HepG2 (cell line): Measurements from ENCODE around the gene CFH. TPM values are rescaled to one million over a fixed set of nuclear protein-coding genes. Genes with fewer than 3 reads are reported as not detected.
"Not testable (repeated sequence)": the region's sequence is repeated elsewhere in the genome, so short reads cannot be mapped to it uniquely, and the experiment has no call there.

Experiments
- ATAC-seq: fragments of 200-7000 bp; cut with Tn5 transposase; 3 replicates; pipeline ENCODE4 v1.9.1; 2020; ENCODE audit warnings: mild to moderate bottlenecking, moderate library complexity
- BruUV-seq: library from RNA; stranded (reverse); fragments of 400-500 nt; replicated peaks from 2 replicates; lab custom pipeline; 2021; lab: Mats Ljungman, UMichigan
- CTCF ChIA-PET: fragments of 300-600 bp; formaldehyde crosslinking; extraction: SDS; loops from one replicate; lab custom pipeline; 2021; ENCODE audit warnings: low total read pairs, inconsistent platforms, low intra/inter-chr PET ratio; lab: Yijun Ruan, JAX
- POLR2A ChIA-PET: fragments of 350-600 bp; sonication (Branson Sonifier 250); formaldehyde crosslinking; loops from one replicate; lab custom pipeline; 2020; ENCODE audit warnings: antibody characterized with exemption, inconsistent platforms; lab: Yijun Ruan, JAX
- DNase-seq: peaks from one replicate; pipeline ENCODE4 v3.0.0-alpha.2; 2015; ENCODE audit warnings: low spot score
- FAIRE-seq: peaks from 3 replicates; lab custom pipeline; 2011; peaks lifted over from hg19 to GRCh38; lab: Jason Lieb, UNC
- H2AFZ ChIP-seq: one replicate; pipeline ENCODE4 v1.6.1; 2011; ENCODE audit warnings: low read length, inconsistent platforms
- H3K27ac ChIP-seq: fragments of 300-600 bp; 3 replicates; pipeline ENCODE4 v1.8.0; 2011; ENCODE audit warnings: mixed run types, mild to moderate bottlenecking, mixed read lengths, low read length, inconsistent platforms; ENCODE audit not compliant: insufficient read depth; ENCODE audit errors: extremely low read length
- H3K27me3 ChIP-seq, 2 experiments: fragments of 200-600 bp in 1 of 2; 2 replicates in 1 of 2; 3 replicates in 1 of 2; pipeline versions ENCODE4 v1.6.0 to v1.8.0; 2011; ENCODE audit warnings: low read length in 2 of 2, mild to moderate bottlenecking in 2 of 2, moderate library complexity in 2 of 2, inconsistent platforms in 1 of 2; ENCODE audit not compliant: insufficient read depth in 2 of 2, control insufficient read depth in 1 of 2
- H3K36me3 ChIP-seq, 2 experiments: fragments of 200-600 bp in 1 of 2; replicated peaks in 1 of 2; 2 replicates in 1 of 2; 3 replicates in 1 of 2; pipeline versions ENCODE4 v1.5.1 to v1.8.0; 2011; ENCODE audit warnings: low read length in 2 of 2, inconsistent platforms in 1 of 2; ENCODE audit not compliant: insufficient read depth in 2 of 2, control insufficient read depth in 1 of 2
- H3K4me1 ChIP-seq: 2 replicates; pipeline ENCODE4 v1.5.1; 2012; ENCODE audit warnings: low read length, inconsistent platforms; ENCODE audit not compliant: insufficient read depth
- H3K4me2 ChIP-seq: 2 replicates; pipeline ENCODE4 v1.6.0; 2011; ENCODE audit warnings: low read depth, low read length, inconsistent platforms
- H3K4me3 ChIP-seq, 3 experiments: fragments of 200-600 bp in 1 of 3; sonication (generic), shearing (Covaris generic) in 1 of 3; replicated peaks in 1 of 3; 2 replicates each; pipeline ENCODE4 v1.5.1; 2011 to 2016; ENCODE audit warnings: low read length in 3 of 3, inconsistent platforms in 2 of 3, low read depth in 2 of 3, mild to moderate bottlenecking in 2 of 3, control low read depth in 1 of 3, mixed read lengths in 1 of 3; ENCODE audit not compliant: insufficient read depth in 1 of 3
- H3K79me2 ChIP-seq: one replicate; pipeline ENCODE4 v1.6.1; 2011; ENCODE audit warnings: low read length, inconsistent platforms; ENCODE audit not compliant: insufficient read depth
- H3K9ac ChIP-seq: 2 replicates; pipeline ENCODE4 v1.6.0; 2011; ENCODE audit warnings: mild to moderate bottlenecking, low read depth, low read length, inconsistent platforms; ENCODE audit not compliant: insufficient read depth
- H3K9me3 ChIP-seq: 2 replicates; pipeline ENCODE4 v1.5.1; 2012; ENCODE audit warnings: mild to moderate bottlenecking, low read length
- H4K20me1 ChIP-seq: 2 replicates; pipeline ENCODE4 v1.6.0; 2011; ENCODE audit warnings: inconsistent platforms, mild to moderate bottlenecking, low read length, moderate library complexity; ENCODE audit not compliant: insufficient read depth
- ATRX ChIP-seq: sonication (generic); formaldehyde crosslinking; IDR thresholded peaks from 2 replicates; pipeline ENCODE4 v1.4.0; 2020; ENCODE audit warnings: missing genetic modification reagents, borderline replicate concordance
- KLF16 ChIP-seq, 2 experiments: sonication (generic) in 1 of 2; formaldehyde crosslinking in 1 of 2; IDR thresholded peaks; 2 replicates each; pipeline versions ENCODE4 v1.6.1 to v1.8.0; 2016 to 2023; ENCODE audit warnings: missing genetic modification reagents in 2 of 2, missing compliant biosample characterization in 1 of 2
- MAFF ChIP-seq: IDR thresholded peaks from 2 replicates; pipeline ENCODE4 v1.6.1; 2011; ENCODE audit warnings: low read depth, low read length, improper control_type of control experiment
- MAFK ChIP-seq, 2 experiments: IDR thresholded peaks in 1 of 2; conservative IDR thresholded peaks in 1 of 2; 2 replicates each; pipeline ENCODE4 v1.6.1; 2011; ENCODE audit warnings: improper control_type of control experiment in 2 of 2, low read length in 2 of 2
- MYC ChIP-seq: sonication (generic); formaldehyde crosslinking; IDR thresholded peaks from 2 replicates; pipeline ENCODE4 v1.9.0; 2021; ENCODE audit warnings: missing genetic modification reagents, borderline replicate concordance
- NFYB ChIP-seq: sonication (generic); formaldehyde crosslinking; IDR thresholded peaks from 2 replicates; pipeline ENCODE4 v1.4.0; 2020; ENCODE audit warnings: missing genetic modification reagents
- NKX3-1 ChIP-seq: sonication (generic); formaldehyde crosslinking; IDR thresholded peaks from 2 replicates; pipeline ENCODE4 v1.5.0; 2020; ENCODE audit warnings: missing genetic modification reagents
- REL ChIP-seq: sonication (generic); formaldehyde crosslinking; conservative IDR thresholded peaks from 2 replicates; pipeline ENCODE4 v1.8.0; 2022; ENCODE audit warnings: mild to moderate bottlenecking, missing genetic modification reagents, moderate library complexity
- THAP9 ChIP-seq: sonication (generic); formaldehyde crosslinking; IDR thresholded peaks from 2 replicates; pipeline ENCODE4; 2020; ENCODE audit warnings: missing genetic modification reagents, mild to moderate bottlenecking, borderline replicate concordance
- ZGPAT ChIP-seq: IDR thresholded peaks from 2 replicates; pipeline ENCODE4 v1.6.1; 2016; ENCODE audit warnings: mild to moderate bottlenecking
- ZNF280B ChIP-seq: sonication (generic); formaldehyde crosslinking; IDR thresholded peaks from 2 replicates; pipeline ENCODE4 v1.5.0; 2020; ENCODE audit warnings: missing genetic modification reagents, mild to moderate bottlenecking, borderline replicate concordance
- WGBS: methylation state at CpG from one replicate; pipeline ENCODE4 v1.1.6; 2017; ENCODE audit warnings: low lambda C conversion rate; 5-methylcytosine and 5-hydroxymethylcytosine counted together
- in situ Hi-C: cut with HindIII; loops from 2 replicates; pipeline ENCODE4 v1.10.0; 2017; ENCODE audit warnings: low pct_unique_long_range_greater_than_20kb; ENCODE audit not compliant: extremely low pct_ligation_motif_present
- intact Hi-C: fragments of 100-400 bp; cut with micrococcal nuclease; formaldehyde crosslinking; loops from one replicate; pipeline ENCODE4 v1.10.0; 2022; ENCODE audit not compliant: unreplicated experiment
- polyA plus RNA-seq, 8 experiments: library from polyadenylated mRNA; depleted of rRNA in 3 of 8; stranded (reverse) in 7 of 8; unstranded in 1 of 8; fragments of >200 nt; fragmentation: Illumina TruSeq in 4 of 8; extraction: Trizol in 4 of 8; gene quantifications; 2 replicates each; pipeline versions ENCODE4 v1.2.1 to v1.2.3, GENCODE V29; 2011 to 2016; ENCODE audit warnings: low read depth in 4 of 8, missing spikeins in 1 of 8, mixed read lengths in 1 of 8; ENCODE audit not compliant: insufficient read depth in 1 of 8
- total RNA-seq, 5 experiments: library from RNA; depleted of rRNA; stranded (reverse); fragments of >200 nt; fragmentation: Illumina TruSeq; extraction: Trizol; gene quantifications; 2 replicates each; pipeline ENCODE4 v1.2.3, GENCODE V29; 2016; ENCODE audit warnings: low read depth in 1 of 5
- TF ChIP-seq, protein P1 (sequence below): sonication (generic); formaldehyde crosslinking; IDR thresholded peaks from 2 replicates; pipeline ENCODE4 v1.8.0; 2022; ENCODE audit warnings: mild to moderate bottlenecking, missing genetic modification reagents, moderate library complexity

CFH gene
- total and polyA plus RNA-seq, 2 of the 13 experiments (the other 11 are each of a cell fraction or from before 2014, with no cell fraction given): not detected

DNA sequence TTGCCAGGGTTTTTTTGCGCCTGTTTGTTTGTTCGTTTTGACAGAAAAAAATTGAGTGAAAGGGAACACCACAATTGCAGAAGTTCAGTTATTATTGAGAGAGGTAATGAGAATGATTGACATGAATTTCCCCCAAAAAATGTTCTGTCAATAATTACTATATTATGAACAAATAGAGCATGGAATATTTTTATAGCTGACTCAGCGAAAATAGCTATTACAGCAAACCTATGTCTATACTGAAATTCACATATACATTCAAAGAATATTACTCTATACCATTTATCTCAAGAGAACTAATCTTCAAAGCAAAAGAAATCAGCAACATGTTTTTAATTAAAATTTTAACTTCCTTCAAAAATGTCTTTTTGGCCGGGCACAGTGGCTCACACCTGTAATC lies 118.0 kb downstream of the CFH start:
- H3K4me2 ChIP-seq, H3K79me2 ChIP-seq, POLR2A ChIA-PET, H3K9me3 ChIP-seq, H3K4me3 ChIP-seq, H3K4me1 ChIP-seq, BruUV-seq, H3K9ac ChIP-seq, ATAC-seq, H3K27me3 ChIP-seq, H3K27ac ChIP-seq, DNase-seq, in situ Hi-C loops, H2AFZ ChIP-seq, CTCF ChIA-PET, intact Hi-C loops, H3K36me3 ChIP-seq: not testable (repeated sequence)
- 55% methylated on average over 4 of the region's 4 CpGs for WGBS
- TF ChIP-seq MAFK (conservative IDR thresholded peaks at IDR 0.05 in 1 of 2, IDR thresholded peaks at IDR 0.05 in 1 of 2; ENCODE audit: low read length in 2 of 2) (peak; percentile 74 to 92), MAFF (peak; percentile 92)
- TF ChIP-seq, all 625 proteins: peak for 2; not testable (repeated sequence) for 623
- H4K20me1 ChIP-seq, FAIRE-seq: not testable (repeated sequence)

DNA sequence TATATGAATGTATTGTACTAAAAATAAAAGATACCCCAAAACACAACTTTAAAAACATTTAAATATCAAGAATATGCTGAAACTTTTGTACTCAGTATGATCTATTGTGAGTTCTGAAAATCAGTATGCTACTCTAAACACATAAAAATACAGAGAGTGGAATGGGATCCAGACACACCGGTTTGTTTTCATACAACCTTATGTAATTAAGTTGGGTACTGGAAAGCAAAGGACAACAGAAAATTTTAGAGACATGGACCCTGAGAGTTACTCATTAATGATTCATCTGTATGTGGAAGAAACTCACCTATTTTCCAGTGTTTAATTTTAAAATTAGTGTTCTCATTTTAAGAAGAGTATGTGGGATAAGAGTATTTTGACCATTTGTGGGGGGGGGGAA lies 121.9 kb downstream of the CFH start:
- H3K4me3 ChIP-seq: no peak overlapping the region
- in situ Hi-C loops (no loop called here), intact Hi-C loops (no loop called here)
- H4K20me1 ChIP-seq: no peaks in the 10 kb centered on the region
- H3K9ac ChIP-seq: no peak overlapping the region
- WGBS: 0% methylated on average over 1 of the region's 1 CpG
- H3K4me2 ChIP-seq: no peak overlapping the region
- H3K36me3 ChIP-seq: no peaks in the 10 kb centered on the region
- no peaks in the 10 kb centered on the region for H3K4me1 ChIP-seq
- no peak for FAIRE-seq
- POLR2A ChIA-PET: no interaction called here
- no peaks in the 10 kb centered on the region for H3K79me2 ChIP-seq
- H3K27me3 ChIP-seq: no peaks in the 10 kb centered on the region
- ATAC-seq: no peak
- CTCF ChIA-PET: no interaction called here
- H3K27ac ChIP-seq: no peak overlapping the region
- no peak overlapping the region for H2AFZ ChIP-seq
- DNase-seq: no peak
- BruUV-seq: no TSS peak
- no peaks in the 10 kb centered on the region for H3K9me3 ChIP-seq
- TF ChIP-seq, protein P1, sequence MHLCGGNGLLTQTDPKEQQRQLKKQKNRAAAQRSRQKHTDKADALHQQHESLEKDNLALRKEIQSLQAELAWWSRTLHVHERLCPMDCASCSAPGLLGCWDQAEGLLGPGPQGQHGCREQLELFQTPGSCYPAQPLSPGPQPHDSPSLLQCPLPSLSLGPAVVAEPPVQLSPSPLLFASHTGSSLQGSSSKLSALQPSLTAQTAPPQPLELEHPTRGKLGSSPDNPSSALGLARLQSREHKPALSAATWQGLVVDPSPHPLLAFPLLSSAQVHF: no peak
- TF ChIP-seq NKX3-1 (CRISPR knock-in tag) (no peak), REL (CRISPR knock-in tag) (no peak), MYC (CRISPR knock-in tag) (no peak), THAP9 (CRISPR knock-in tag) (no peak), NFYB (no peak), KLF16 (CRISPR knock-in tag; IDR thresholded peaks at IDR 0.05) (no peak), ZNF280B (CRISPR knock-in tag) (no peak), ATRX (CRISPR knock-in tag) (no peak), ZGPAT (no peak)
